NCI-H510A treated with DMSO at 0.1 percent for 48 hours (cell line): ENCODE results near the gene LILRA5.
"Not testable (repeated sequence)": the region's sequence is repeated elsewhere in the genome, so short reads cannot be mapped to it uniquely, and the experiment has no call there.

Source experiments
- DNase-seq: peaks from one replicate; lab custom pipeline; 2025; lab: John Stamatoyannopoulos, UW

LILRA5 gene

GRCh38 chr19:54312436-54313377, at the start of gene LILRA5:
Gene LILRA5 (minus strand): TSS chr19:54313166. CDS start chr19:54313019, 147 bp downstream.
- DNase-seq: no peak

GRCh38 chr19:54361680-54362422, 48.9 kb upstream of the LILRA5 start:
- not testable (repeated sequence) for DNase-seq

- DNase-seq: not testable (repeated sequence)
Measured at GRCh38 chr19:54359149-54359820, 46.3 kb upstream of the LILRA5 start.

GRCh38 chr19:54357381-54357780, 44.4 kb upstream of the LILRA5 start:
- DNase-seq: no peak

GRCh38 chr19:54356444-54357056, 43.6 kb upstream of the LILRA5 start:
- DNase-seq: no peak

- DNase-seq: no peak
Measured at GRCh38 chr19:54355675-54356074, 42.7 kb upstream of the LILRA5 start.

- no peak for DNase-seq
Measured at GRCh38 chr19:54354761-54355160, 41.8 kb upstream of the LILRA5 start.

GRCh38 chr19:54352546-54352945, 39.6 kb upstream of the LILRA5 start:
- no peak for DNase-seq

GRCh38 chr19:54352041-54352440, 39.1 kb upstream of the LILRA5 start:
- DNase-seq: no peak

- no peak for DNase-seq
Measured at GRCh38 chr19:54351474-54351873, 38.5 kb upstream of the LILRA5 start.

GRCh38 chr19:54345938-54346386, 33.0 kb upstream of the LILRA5 start:
- no peak for DNase-seq

- DNase-seq: no peak
Measured at GRCh38 chr19:54343868-54344267, 30.9 kb upstream of the LILRA5 start.

GRCh38 chr19:54341295-54341694, 28.3 kb upstream of the LILRA5 start:
- DNase-seq: no peak

- no peak for DNase-seq
Measured at GRCh38 chr19:54339646-54340358, 26.8 kb upstream of the LILRA5 start.

- DNase-seq: no peak
Measured at GRCh38 chr19:54338521-54338920, 25.6 kb upstream of the LILRA5 start.

- no peak for DNase-seq
Measured at GRCh38 chr19:54337858-54338230, 24.9 kb upstream of the LILRA5 start.

GRCh38 chr19:54336893-54337857, 24.2 kb upstream of the LILRA5 start:
- no peak for DNase-seq

- no peak for DNase-seq
Measured at GRCh38 chr19:54335979-54336892, 23.3 kb upstream of the LILRA5 start.

GRCh38 chr19:54335164-54335563, 22.2 kb upstream of the LILRA5 start:
- DNase-seq: no peak
